H1 (cell line): ENCODE measurements around the gene DCDC2B. TPM values are rescaled to one million over a fixed set of nuclear protein-coding genes. Genes with fewer than 3 reads are reported as not detected.
A peak's percentile ranks its signal among the peaks of the same experiment; 100 is the strongest.

Experiments used
- CTCF ChIA-PET: fragments of 300-600 bp; sonication (Branson Sonifier 250); formaldehyde crosslinking; loops from one replicate; lab custom pipeline; 2021; ENCODE audit not compliant: partially characterized antibody; lab: Charles Lee
- POLR2A ChIA-PET: fragments of 300-600 bp; sonication (Branson Sonifier 250); formaldehyde crosslinking; loops from one replicate; lab custom pipeline; 2021; ENCODE audit warnings: inconsistent platforms; ENCODE audit not compliant: partially characterized antibody; lab: Charles Lee
- DNase-seq, 2 experiments: peaks; one replicate each; pipeline versions ENCODE4 v3.0.0 to v3.0.0-alpha.2; 2010 to 2022; ENCODE audit warnings: low spot score in 2 of 2, low read depth in 1 of 2, mixed read lengths in 1 of 2
- FAIRE-seq: peaks from 2 replicates; lab custom pipeline; 2011; peaks lifted over from hg19 to GRCh38; lab: Jason Lieb, UNC
- H2AFZ ChIP-seq: 2 replicates; pipeline ENCODE4 v1.8.1; 2012; ENCODE audit warnings: low read length, inconsistent platforms
- H2AK5ac ChIP-seq: 2 replicates; pipeline ENCODE4 v1.6.1; 2013; ENCODE audit warnings: low read depth, low read length
- H2BK120ac ChIP-seq: replicated peaks from 2 replicates; pipeline ENCODE3; 2013; ENCODE audit warnings: low read depth, low read length, inconsistent platforms
- H2BK12ac ChIP-seq: 2 replicates; pipeline ENCODE4 v1.6.1; 2013; ENCODE audit warnings: low read depth, low read length
- H2BK15ac ChIP-seq: 2 replicates; pipeline ENCODE4 v1.6.1; 2013; ENCODE audit warnings: low read length
- H2BK20ac ChIP-seq: 2 replicates; pipeline ENCODE4 v1.6.1; 2013; ENCODE audit warnings: low read length
- H2BK5ac ChIP-seq: 2 replicates; pipeline ENCODE4 v1.6.1; 2013; ENCODE audit warnings: low read depth, low read length
- H3K14ac ChIP-seq: 2 replicates; pipeline ENCODE4 v1.6.1; 2013; ENCODE audit warnings: inconsistent platforms; ENCODE audit not compliant: insufficient read length
- H3K18ac ChIP-seq: 2 replicates; pipeline ENCODE4 v1.6.1; 2013; ENCODE audit warnings: low read length; ENCODE audit errors: extremely low read depth
- H3K23ac ChIP-seq: 2 replicates; pipeline ENCODE4 v1.6.1; 2013; ENCODE audit warnings: inconsistent platforms; ENCODE audit not compliant: insufficient read length
- H3K23me2 ChIP-seq: 2 replicates; pipeline ENCODE4 v1.6.1; 2013; ENCODE audit warnings: low read depth, low read length
- H3K27ac ChIP-seq: 2 replicates; pipeline ENCODE4 v1.6.1; 2011; ENCODE audit warnings: low read depth, low read length, inconsistent platforms
- H3K27me3 ChIP-seq, 4 experiments: replicated peaks in 1 of 4; 1 replicate in 1 of 4; 2 replicates in 3 of 4; pipeline versions ENCODE4 v1.6.1 to v1.8.1; 2011 to 2013; ENCODE audit warnings: low read length in 3 of 4, mild to moderate bottlenecking in 3 of 4, inconsistent platforms in 2 of 4, mixed read lengths in 2 of 4, moderate library complexity in 1 of 4; ENCODE audit not compliant: control insufficient read depth in 3 of 4, insufficient read depth in 3 of 4; ENCODE audit errors: extremely low read depth in 1 of 4
- H3K36me3 ChIP-seq, 4 experiments: 2 replicates each; pipeline versions ENCODE4 v1.6.1 to v1.8.1; 2011 to 2013; ENCODE audit warnings: mild to moderate bottlenecking in 4 of 4, low read length in 3 of 4, moderate library complexity in 2 of 4, control low read depth in 1 of 4, inconsistent platforms in 1 of 4; ENCODE audit not compliant: insufficient read depth in 4 of 4, control insufficient read depth in 2 of 4
- H3K4ac ChIP-seq: replicated peaks from 2 replicates; pipeline ENCODE3; 2013; ENCODE audit warnings: low read length, low read depth, mixed read lengths, inconsistent platforms; ENCODE audit not compliant: insufficient read length
- H3K4me1 ChIP-seq, 4 experiments: replicated peaks in 1 of 4; 1 replicate in 1 of 4; 2 replicates in 3 of 4; pipeline versions ENCODE4 v1.6.1 to v1.8.1; 2011 to 2013; ENCODE audit warnings: low read length in 3 of 4, inconsistent platforms in 2 of 4, mixed read lengths in 1 of 4; ENCODE audit not compliant: insufficient read depth in 4 of 4, control insufficient read depth in 3 of 4
- H3K4me2 ChIP-seq, 2 experiments: 2 replicates each; pipeline versions ENCODE4 v1.6.1 to v1.8.1; 2011 to 2013; ENCODE audit warnings: low read depth in 2 of 2, low read length in 2 of 2, control low read depth in 1 of 2, inconsistent platforms in 1 of 2, mild to moderate bottlenecking in 1 of 2; ENCODE audit not compliant: insufficient read depth in 1 of 2
- H3K4me3 ChIP-seq, 4 experiments: fragments of 200-600, 300-600 bp in 1 of 4; sonication (generic), shearing (Covaris generic), sonication (Bioruptor Twin) in 1 of 4; 2 replicates each; pipeline versions ENCODE4 v1.5.1 to v1.8.1; 2011 to 2016; ENCODE audit warnings: low read length in 4 of 4, low read depth in 3 of 4, control low read depth in 2 of 4, inconsistent platforms in 2 of 4, mild to moderate bottlenecking in 2 of 4, mixed read lengths in 1 of 4, moderate library complexity in 1 of 4; ENCODE audit not compliant: insufficient read depth in 2 of 4; ENCODE audit errors: extremely low read depth in 1 of 4
- H3K56ac ChIP-seq: replicated peaks from 2 replicates; pipeline ENCODE3; 2013; ENCODE audit warnings: low read depth, mild to moderate bottlenecking, mixed read lengths, low read length, inconsistent platforms; ENCODE audit not compliant: insufficient read length
- H3K79me1 ChIP-seq: 2 replicates; pipeline ENCODE4 v1.6.1; 2013; ENCODE audit warnings: low read depth, low read length, control low read depth
- H3K79me2 ChIP-seq, 2 experiments: 2 replicates each; pipeline versions ENCODE4 v1.6.1 to v1.8.1; 2012 to 2013; ENCODE audit warnings: low read length in 2 of 2, mild to moderate bottlenecking in 2 of 2, inconsistent platforms in 1 of 2; ENCODE audit not compliant: insufficient read depth in 2 of 2, control insufficient read depth in 1 of 2
- H3K9ac ChIP-seq, 4 experiments: replicated peaks in 1 of 4; 1 replicate in 1 of 4; 2 replicates in 3 of 4; pipeline versions ENCODE4 v1.6.1 to v1.8.1; 2011 to 2013; ENCODE audit warnings: low read depth in 3 of 4, low read length in 3 of 4, control low read depth in 2 of 4, mild to moderate bottlenecking in 2 of 4, moderate library complexity in 2 of 4, inconsistent platforms in 1 of 4; ENCODE audit errors: extremely low read depth in 1 of 4
- H3K9me3 ChIP-seq, 2 experiments: 2 replicates each; pipeline versions ENCODE4 v1.6.1 to v1.8.1; 2012 to 2013; ENCODE audit warnings: mild to moderate bottlenecking in 2 of 2, moderate library complexity in 2 of 2, control low read depth in 1 of 2, inconsistent platforms in 1 of 2, low read depth in 1 of 2, low read length in 1 of 2, mixed read lengths in 1 of 2; ENCODE audit not compliant: insufficient read depth in 2 of 2
- H4K20me1 ChIP-seq, 2 experiments: replicated peaks in 1 of 2; 2 replicates each; pipeline versions ENCODE3 to v1.8.1; 2011 to 2013; ENCODE audit warnings: inconsistent platforms in 2 of 2, low read length in 2 of 2, mild to moderate bottlenecking in 1 of 2; ENCODE audit not compliant: insufficient read depth in 2 of 2, control insufficient read depth in 1 of 2
- H4K5ac ChIP-seq: 2 replicates; pipeline ENCODE4 v1.6.1; 2013; ENCODE audit warnings: low read length, low read depth, mixed read lengths, inconsistent platforms; ENCODE audit not compliant: insufficient read length
- H4K8ac ChIP-seq: 2 replicates; pipeline ENCODE4 v1.8.0; 2013; ENCODE audit warnings: mild to moderate bottlenecking, moderate library complexity, low read length, inconsistent platforms; ENCODE audit not compliant: insufficient read depth; ENCODE audit errors: extremely low read depth
- H4K91ac ChIP-seq: replicated peaks from 2 replicates; pipeline ENCODE3; 2013; ENCODE audit warnings: low read length, mixed read lengths, inconsistent platforms; ENCODE audit not compliant: insufficient read length
- JUND ChIP-seq: IDR thresholded peaks from 2 replicates; pipeline ENCODE4 v1.6.1; 2011; ENCODE audit warnings: mild to moderate bottlenecking, improper control_type of control experiment, low read length
- KDM1A ChIP-seq: fragments of 200-600, 300-600 bp; sonication (generic); IDR thresholded peaks from 2 replicates; pipeline ENCODE4 v1.7.1; 2016; ENCODE audit warnings: mild to moderate bottlenecking, low read length, borderline replicate concordance
- NRF1 ChIP-seq: IDR thresholded peaks from 2 replicates; pipeline ENCODE4 v1.6.1; 2011; ENCODE audit warnings: mild to moderate bottlenecking, low read depth, low read length, improper control_type of control experiment
- POLR2AphosphoS5 ChIP-seq: IDR thresholded peaks from 2 replicates; pipeline ENCODE4 v1.6.1; 2011; ENCODE audit warnings: low read depth, low read length
- RBBP5 ChIP-seq: IDR thresholded peaks from 2 replicates; pipeline ENCODE4 v1.7.1; 2012; ENCODE audit warnings: low read depth, mild to moderate bottlenecking, inconsistent platforms, low read length, moderate library complexity, borderline replicate concordance
- SIN3A ChIP-seq, 2 experiments: IDR thresholded peaks in 1 of 2; conservative IDR thresholded peaks in 1 of 2; 2 replicates each; pipeline ENCODE4 v1.6.1; 2011 to 2012; ENCODE audit warnings: low read length in 2 of 2, improper control_type of control experiment in 1 of 2, low read depth in 1 of 2, mild to moderate bottlenecking in 1 of 2
- SP2 ChIP-seq: IDR thresholded peaks from 2 replicates; pipeline ENCODE4 v1.6.1; 2012; ENCODE audit warnings: mild to moderate bottlenecking, low read length, inconsistent platforms
- WGBS, 2 experiments: shearing (Covaris generic) in 1 of 2; methylation state at CpG; one replicate each; pipeline versions ENCODE4 v1.1.6 to v1.1.7; 2013 to 2015; ENCODE audit warnings: low lambda C conversion rate in 2 of 2, mixed read lengths in 2 of 2, inconsistent platforms in 1 of 2, low coverage in 1 of 2, missing lambda C conversion rate in 1 of 2; ENCODE audit not compliant: insufficient replicate concordance in 2 of 2, insufficient coverage in 1 of 2, insufficient read length in 1 of 2; ENCODE audit errors: extremely low coverage in 1 of 2, missing lambda C conversion rate in 1 of 2; 5-methylcytosine and 5-hydroxymethylcytosine counted together
- polyA plus RNA-seq, 7 experiments: library from polyadenylated mRNA; depleted of rRNA in 3 of 7; stranded (reverse) in 5 of 7; unstranded in 2 of 7; fragments of >200 nt in 5 of 7; fragments of 200-250 nt in 2 of 7; gene quantifications; 1 replicate in 5 of 7; 2 replicates in 1 of 7; 4 replicates in 1 of 7; pipeline versions ENCODE4 v1.2.1 to v1.2.3, GENCODE V29; 2011 to 2013; ENCODE audit warnings: missing spikeins in 2 of 7, mixed read lengths in 2 of 7
- total RNA-seq: library from RNA; stranded (reverse); fragmentation: NEBNext Ultra II Directional; extraction: Animal tissue kit (Norgen Biotek cat#: 25700); gene quantifications from 2 replicates; pipeline ENCODE4 v1.2.1, GENCODE V29; 2021
- TF ChIP-seq, protein P1 (sequence below), 3 experiments: IDR thresholded peaks; 1 replicate in 2 of 3; 2 replicates in 1 of 3; pipeline versions ENCODE4 v1.5.1 to v1.6.1; 2011; ENCODE audit warnings: low read length in 3 of 3, mild to moderate bottlenecking in 3 of 3, inconsistent platforms in 2 of 3, low read depth in 1 of 3, moderate library complexity in 1 of 3; ENCODE audit not compliant: insufficient read depth in 1 of 3; ENCODE audit errors: control extremely low read depth in 1 of 3

The DCDC2B gene
- total and polyA plus RNA-seq, 2 of the 8 experiments (the other 6 are each of a cell fraction or from before 2014, with no cell fraction given): not detected

DNA sequence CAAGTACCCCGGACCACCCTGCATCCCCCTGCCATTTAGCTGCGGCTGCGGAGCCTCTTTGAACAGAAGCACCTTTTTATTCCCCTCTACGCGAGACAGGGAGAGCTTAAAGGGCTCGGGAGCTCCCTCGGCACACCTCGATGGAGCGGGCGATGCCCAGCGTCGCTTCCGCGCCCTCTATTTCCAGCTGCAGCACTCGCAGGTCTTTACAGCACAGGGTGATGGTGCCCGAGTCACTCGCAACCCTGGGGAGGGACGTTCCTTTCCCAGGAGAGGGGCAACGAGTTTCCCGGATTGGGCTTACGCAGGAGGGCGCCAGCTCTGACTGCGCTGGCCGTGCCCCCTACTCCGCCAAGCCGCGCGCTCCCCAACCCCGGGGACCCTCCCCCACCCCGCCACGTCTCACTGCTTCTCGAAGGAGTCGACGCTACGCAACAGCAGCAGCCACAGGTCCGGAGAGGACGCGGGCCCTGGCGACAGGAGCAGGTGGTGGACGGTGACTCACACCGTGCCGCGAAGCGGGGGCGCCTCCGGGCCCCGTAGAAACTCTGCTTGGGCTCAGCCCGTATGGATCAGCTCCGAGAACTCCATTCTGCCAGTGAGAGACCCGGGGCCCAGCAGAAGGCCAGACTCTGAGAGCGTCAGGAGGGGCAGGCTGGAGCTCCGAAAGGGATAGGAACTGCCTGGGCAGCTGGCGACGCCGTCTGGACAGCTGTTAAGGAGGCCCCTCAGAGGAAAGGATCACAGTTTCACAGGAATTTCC, 32.3 kb downstream of the DCDC2B start:
- 1% methylated on average over 49 of the region's 55 CpGs; no CpG with 5 or more reads in 1 of the 2 experiments for WGBS, 2 experiments
- Histone ChIP-seq H3K9ac (peak overlapping the region in 3 of 4 experiments; percentile 26 to 76 (median 73); a peak in 6 of 7 replicates), H3K56ac (no peak overlapping the region)
- TF ChIP-seq SIN3A (conservative IDR thresholded peaks at IDR 0.05 in 1 of 2, IDR thresholded peaks at IDR 0.05 in 1 of 2; ENCODE audit: low read depth in 1 of 2, low read length in 2 of 2) (peak in 1 of 2 experiments; percentile 55; a peak in 1 of 4 replicates), SP2 (no peak), POLR2AphosphoS5 (no peak; the same call in 1 of the 2 replicates), RBBP5 (no peak), NRF1 (no peak), JUND (peak; percentile 72; the same call in 1 of the 2 replicates), KDM1A (no peak)
- TF ChIP-seq, protein P1, sequence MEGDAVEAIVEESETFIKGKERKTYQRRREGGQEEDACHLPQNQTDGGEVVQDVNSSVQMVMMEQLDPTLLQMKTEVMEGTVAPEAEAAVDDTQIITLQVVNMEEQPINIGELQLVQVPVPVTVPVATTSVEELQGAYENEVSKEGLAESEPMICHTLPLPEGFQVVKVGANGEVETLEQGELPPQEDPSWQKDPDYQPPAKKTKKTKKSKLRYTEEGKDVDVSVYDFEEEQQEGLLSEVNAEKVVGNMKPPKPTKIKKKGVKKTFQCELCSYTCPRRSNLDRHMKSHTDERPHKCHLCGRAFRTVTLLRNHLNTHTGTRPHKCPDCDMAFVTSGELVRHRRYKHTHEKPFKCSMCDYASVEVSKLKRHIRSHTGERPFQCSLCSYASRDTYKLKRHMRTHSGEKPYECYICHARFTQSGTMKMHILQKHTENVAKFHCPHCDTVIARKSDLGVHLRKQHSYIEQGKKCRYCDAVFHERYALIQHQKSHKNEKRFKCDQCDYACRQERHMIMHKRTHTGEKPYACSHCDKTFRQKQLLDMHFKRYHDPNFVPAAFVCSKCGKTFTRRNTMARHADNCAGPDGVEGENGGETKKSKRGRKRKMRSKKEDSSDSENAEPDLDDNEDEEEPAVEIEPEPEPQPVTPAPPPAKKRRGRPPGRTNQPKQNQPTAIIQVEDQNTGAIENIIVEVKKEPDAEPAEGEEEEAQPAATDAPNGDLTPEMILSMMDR (IDR thresholded peaks at IDR 0.05; ENCODE audit: control extremely low read depth in 1 of 3, insufficient read depth in 1 of 3, low read depth in 1 of 3, low read length in 3 of 3): 0 out of 4 replicates have a peak, but pooled peaks of 1 of the 3 experiments have one; percentile 10

More for the DNA sequence above, 32.3 kb downstream of the DCDC2B start:
- Histone ChIP-seq H3K14ac (no peak overlapping the region), H3K4me1 (peaks cover 0 to 7% (median 3%) of the 10 kb centered on the region in 4 experiments; a peak in 3 of 7 replicates), H4K8ac (peak overlapping the region; percentile 65), H3K27me3 (no peaks in the 10 kb centered on the region; a peak in 1 of 7 replicates), H3K27ac (no peak overlapping the region), H3K4me2 (peak overlapping the region; percentile 84 to 92), H2BK120ac (no peak overlapping the region), H3K23ac (no peak overlapping the region), H3K4ac (peak overlapping the region; percentile 90), H3K79me1 (no peaks in the 10 kb centered on the region), H3K9me3 (no peaks in the 10 kb centered on the region), H4K5ac (peak overlapping the region; percentile 34), H2AK5ac (no peak overlapping the region), H3K23me2 (peaks cover 16% of the 10 kb centered on the region), H3K79me2 (no peaks in the 10 kb centered on the region), H2BK15ac (peak overlapping the region; percentile 81; the same call in 1 of the 2 replicates), H4K91ac (peak overlapping the region; percentile 88), H2BK20ac (no peak overlapping the region), H3K36me3 (no peaks in the 10 kb centered on the region; a peak in 1 of 8 replicates), H2AFZ (0 out of 2 replicates have a peak overlapping the region, but pooled peaks have one; percentile 14), H3K18ac (peak overlapping the region; percentile 92), H4K20me1 (no peaks in the 10 kb centered on the region), H2BK12ac (0 out of 2 replicates have a peak overlapping the region, but pooled peaks have one; percentile 63), H2BK5ac (peak overlapping the region; percentile 95; the same call in 1 of the 2 replicates), H3K4me3 (peak overlapping the region; percentile 65 to 91 (median 68))
- ChIA-PET CTCF (interaction anchor here (0.6 to 7.3 kb wide), 18 partner anchors 9 to 456 kb away, joined by 3 to 70 read pairs (median 3); partner anchors contain the start of genes LCK and TMEM39B), POLR2A (interaction anchor here (0.8 to 9.1 kb wide), 32 partner anchors 10 to 180 kb away, joined by 3 to 73 read pairs (median 7); partner anchors contain the start of genes BSDC1, CCDC28B, EIF3I and HDAC1)
- FAIRE-seq (no peak), DNase-seq (peak in 1 of 2 experiments; percentile 81)
